ENCODE data around the gene LILRB3. TPM values are rescaled to one million over a fixed set of nuclear protein-coding genes. Genes with fewer than 3 reads are reported as not detected.
A peak's percentile ranks its signal among the peaks of the same experiment; 100 is the strongest.
"Not testable (repeated sequence)": the region's sequence is repeated elsewhere in the genome, so short reads cannot be mapped to it uniquely, and the experiment has no call there.

Gene LILRB3
- total RNA-seq, 1 donor, result not detected

- no peak overlapping the region for H3K4me3 ChIP-seq (ENCODE audit: low read depth, low read length)
- no peak for DNase-seq (ENCODE audit: low read depth)
- no peak for TF ChIP-seq CTCF (IDR thresholded peaks at IDR 0.05; ENCODE audit: insufficient read depth, low read length)
Observed at GRCh38 chr19:54233941-54234340, 11.1 kb upstream of the LILRB3 start.

- peak; percentile 82 for DNase-seq (ENCODE audit: low read depth)
- peak; percentile 95 for TF ChIP-seq CTCF (IDR thresholded peaks at IDR 0.05; ENCODE audit: insufficient read depth, low read length)
- H3K4me3 ChIP-seq (ENCODE audit: low read depth, low read length), result no peak overlapping the region
Observed at GRCh38 chr19:54231077-54231931, 8.5 kb upstream of the LILRB3 start.

- no peak for DNase-seq (ENCODE audit: low read depth)
- TF ChIP-seq CTCF (IDR thresholded peaks at IDR 0.05; ENCODE audit: insufficient read depth, low read length), result no peak
- H3K4me3 ChIP-seq (ENCODE audit: low read depth, low read length), result no peak overlapping the region
Observed at GRCh38 chr19:54230031-54230430, 7.2 kb upstream of the LILRB3 start.

- no peak overlapping the region for H3K4me3 ChIP-seq (ENCODE audit: low read depth, low read length)
- TF ChIP-seq CTCF (IDR thresholded peaks at IDR 0.05; ENCODE audit: insufficient read depth, low read length), result no peak
- no peak for DNase-seq (ENCODE audit: low read depth)
Observed at GRCh38 chr19:54229146-54229545, 6.3 kb upstream of the LILRB3 start.

- not testable (repeated sequence) for H3K4me3 ChIP-seq (ENCODE audit: low read depth, low read length); DNase-seq (ENCODE audit: low read depth)
Observed at GRCh38 chr19:54224619-54225018, 1.8 kb upstream of the LILRB3 start.

GRCh38 chr19:54223937-54224281 is 1.1 kb upstream of the LILRB3 start:
- DNase-seq (ENCODE audit: low read depth); H3K4me3 ChIP-seq (ENCODE audit: low read depth, low read length): not testable (repeated sequence)

GRCh38 chr19:54223277-54223936 is 600 bp upstream of the LILRB3 start:
- not testable (repeated sequence) for H3K4me3 ChIP-seq (ENCODE audit: low read depth, low read length); DNase-seq (ENCODE audit: low read depth)

GRCh38 chr19:54221947-54222346 is 860 bp downstream of the LILRB3 start:
- DNase-seq (ENCODE audit: low read depth); H3K4me3 ChIP-seq (ENCODE audit: low read depth, low read length): not testable (repeated sequence)

GRCh38 chr19:54219702-54220101 is 3.1 kb downstream of the LILRB3 start:
- H3K4me3 ChIP-seq (ENCODE audit: low read depth, low read length); DNase-seq (ENCODE audit: low read depth): not testable (repeated sequence)
